Peyer's patch (tissue), 4 donors: ENCODE results near the gene RIMKLB. TPM values are rescaled to one million over a fixed set of nuclear protein-coding genes. Genes with fewer than 3 reads are reported as not detected.

Experiments used
- DNase-seq, 3 donors: peaks; one replicate each; pipeline ENCODE4 v3.0.0-alpha.2; 2017 to 2019
- H3K27ac ChIP-seq, 4 donors: fragments of 200-600 bp; sonication (generic); one replicate each; pipeline ENCODE4 v1.5.1; 2016 to 2019
- H3K27me3 ChIP-seq, 2 donors: fragments of 200-600 bp; sonication (generic); one replicate each; pipeline ENCODE4 v1.5.1; 2019
- H3K36me3 ChIP-seq, 3 donors: fragments of 200-600 bp; sonication (generic); one replicate each; pipeline ENCODE4 v1.5.1; 2016 to 2019
- H3K4me1 ChIP-seq, 4 donors: fragments of 200-600 bp; sonication (generic); one replicate each; pipeline ENCODE4 v1.5.1; 2016 to 2019
- H3K4me3 ChIP-seq, 4 donors: fragments of 200-600 bp; sonication (generic); 1 replicate in 3 of 4; 2 replicates in 1 of 4; pipeline ENCODE4 v1.5.1; 2016 to 2019; ENCODE audit warnings: mild to moderate bottlenecking in 1 of 4
- H3K9me3 ChIP-seq, 4 donors: fragments of 200-600 bp; sonication (generic); one replicate each; pipeline ENCODE4 v1.5.1; 2016 to 2019; ENCODE audit warnings: mild to moderate bottlenecking in 1 of 4
- CTCF ChIP-seq, 6 experiments: fragments of 450-650 bp in 4 of 6; fragments of 200-600 bp in 2 of 6; sonication (generic) in 1 of 6; IDR thresholded peaks; one replicate each; pipeline ENCODE4 v1.5.1; 2017 to 2019; ENCODE audit warnings: antibody characterized with exemption in 6 of 6, mild to moderate bottlenecking in 3 of 6, moderate library complexity in 1 of 6
- POLR2A ChIP-seq, 2 donors: fragments of 450-650 bp; IDR thresholded peaks; one replicate each; pipeline ENCODE4 v1.5.1; 2017; ENCODE audit warnings: antibody characterized with exemption in 2 of 2, mild to moderate bottlenecking in 2 of 2, moderate library complexity in 2 of 2
- total RNA-seq, 4 donors: library from RNA; depleted of rRNA; stranded (reverse); fragments of >200 nt; gene quantifications; one replicate each; pipeline ENCODE4 v1.1.0, GENCODE V29; 2016

The RIMKLB gene
- total RNA-seq, 4 donors from 2014 or later = 27.0 to 89.1 (median 37.0) TPM

GRCh38 chr12:8680533-8680932 lies 17.3 kb upstream of the RIMKLB start:
- no peak for TF ChIP-seq POLR2A (IDR thresholded peaks at IDR 0.05)
- no peak for TF ChIP-seq CTCF (IDR thresholded peaks at IDR 0.05)

GRCh38 chr12:8681129-8681884 lies 16.5 kb upstream of the RIMKLB start:
- peaks cover 0 to 3% (median 0%) of the 10 kb centered on the region in 4 donors for H3K4me1 ChIP-seq
- peak overlapping the region in 1 of 4 donors; percentile 6 for H3K4me3 ChIP-seq
- peak in 1 of 3 donors; percentile 62 for DNase-seq
- H3K9me3 ChIP-seq = no peaks in the 10 kb centered on the region
- H3K27me3 ChIP-seq = no peaks in the 10 kb centered on the region
- H3K27ac ChIP-seq = peak overlapping the region in 2 of 4 donors; percentile 8 to 15
- no peaks in the 10 kb centered on the region for H3K36me3 ChIP-seq
- no peak for TF ChIP-seq CTCF (IDR thresholded peaks at IDR 0.05)
- TF ChIP-seq POLR2A (IDR thresholded peaks at IDR 0.05) = no peak

More at GRCh38 chr12:8680533-8680932, 17.3 kb upstream of the RIMKLB start:
- no peak for DNase-seq
- H3K4me1 ChIP-seq = peaks cover 0 to 3% (median under 1%) of the 10 kb centered on the region in 4 donors
- no peaks in the 10 kb centered on the region for H3K9me3 ChIP-seq
- H3K36me3 ChIP-seq = no peaks in the 10 kb centered on the region
- no peak overlapping the region for H3K4me3 ChIP-seq
- no peaks in the 10 kb centered on the region for H3K27me3 ChIP-seq
- H3K27ac ChIP-seq = no peak overlapping the region

- Histone ChIP-seq H3K27me3 (no peaks in the 10 kb centered on the region), H3K36me3 (no peaks in the 10 kb centered on the region), H3K9me3 (no peaks in the 10 kb centered on the region), H3K4me1 (peaks cover 0 to 3% (median 0%) of the 10 kb centered on the region in 4 donors), H3K27ac (no peak overlapping the region), H3K4me3 (no peak overlapping the region)
- no peak for TF ChIP-seq CTCF (IDR thresholded peaks at IDR 0.05)
- TF ChIP-seq POLR2A (IDR thresholded peaks at IDR 0.05) = no peak
- DNase-seq = no peak
Observed at GRCh38 chr12:8685051-8685450, 12.7 kb upstream of the RIMKLB start.

- Histone ChIP-seq H3K27me3 (no peaks in the 10 kb centered on the region), H3K27ac (peak overlapping the region in 1 of 4 donors; percentile 51), H3K9me3 (no peaks in the 10 kb centered on the region), H3K36me3 (no peaks in the 10 kb centered on the region), H3K4me1 (no peaks in the 10 kb centered on the region), H3K4me3 (no peak overlapping the region)
- TF ChIP-seq POLR2A (IDR thresholded peaks at IDR 0.05) (no peak), CTCF (IDR thresholded peaks at IDR 0.05) (no peak)
- no peak for DNase-seq
Observed at GRCh38 chr12:8687846-8688601, 9.8 kb upstream of the RIMKLB start.

GRCh38 chr12:8689681-8690080 lies 8.1 kb upstream of the RIMKLB start:
- Histone ChIP-seq H3K9me3 (no peaks in the 10 kb centered on the region), H3K27ac (no peak overlapping the region), H3K27me3 (no peaks in the 10 kb centered on the region), H3K36me3 (no peaks in the 10 kb centered on the region), H3K4me1 (no peaks in the 10 kb centered on the region), H3K4me3 (no peak overlapping the region)
- DNase-seq = no peak
- TF ChIP-seq POLR2A (IDR thresholded peaks at IDR 0.05) = no peak
- TF ChIP-seq CTCF (IDR thresholded peaks at IDR 0.05) = no peak
